Left hindlimb (tissue), 1 donor: ENCODE results near the gene DYDC1.
A peak's percentile ranks its signal among the peaks of the same experiment; 100 is the strongest.
"Not testable (repeated sequence)": the region's sequence is repeated elsewhere in the genome, so short reads cannot be mapped to it uniquely, and the experiment has no call there.

Experiments
- DNase-seq: peaks from one replicate; pipeline ENCODE4 v3.0.0-alpha.2; 2018

The DYDC1 gene

DNA sequence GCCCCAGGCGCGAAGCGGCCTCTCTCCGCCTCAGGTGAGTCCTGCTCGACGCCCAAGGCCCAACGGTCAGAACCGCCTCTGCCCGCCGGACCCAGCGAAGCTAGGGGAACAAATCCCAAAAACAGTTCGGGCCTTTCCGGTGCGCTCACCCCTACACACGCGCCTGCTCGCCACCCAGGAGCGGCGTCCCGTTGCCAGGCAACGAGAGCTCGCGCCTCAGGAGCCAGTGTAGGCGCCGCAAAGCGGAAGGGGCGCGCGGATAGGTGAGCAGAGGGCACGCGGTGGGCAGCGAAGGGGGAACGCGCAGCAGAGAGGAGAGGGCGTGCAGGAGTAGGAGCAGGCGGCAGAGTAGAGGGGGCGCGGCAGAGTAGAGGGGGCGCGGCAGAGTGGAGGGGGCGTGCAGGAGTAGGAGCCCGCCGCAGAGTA is at the start of gene DYDC1, which contains the start of gene DYDC2:
Gene DYDC1, minus strand, starts transcription at position 193 of the 426 bp plus-strand sequence. CDS start 4,154 bp downstream, outside the sequence.
Gene DYDC2, plus strand, starts transcription at position 219 of the 426 bp plus-strand sequence. CDS start 5,663 bp downstream, outside the sequence.
- peak; percentile 62 for DNase-seq

DNA sequence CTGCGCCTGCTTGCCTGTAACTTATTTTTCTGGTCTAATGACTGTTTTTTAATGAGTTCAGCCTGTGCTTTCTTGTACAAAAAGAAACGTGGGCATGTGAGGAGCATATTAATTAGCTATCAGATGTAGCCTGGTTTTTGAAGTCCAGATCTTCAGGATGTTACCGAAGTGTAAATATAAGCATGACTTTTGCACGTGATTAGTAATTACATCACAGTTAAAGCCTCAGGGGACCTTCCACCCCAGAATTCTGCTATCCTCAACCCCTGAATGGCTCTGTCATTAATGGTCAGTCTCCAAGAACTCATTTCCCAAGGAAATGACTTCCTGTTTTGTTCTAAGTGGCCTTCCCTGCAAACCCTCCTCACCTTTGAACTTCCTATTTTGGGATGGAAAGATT is 49.6 kb upstream of the DYDC1 start:
- no peak for DNase-seq

DNA sequence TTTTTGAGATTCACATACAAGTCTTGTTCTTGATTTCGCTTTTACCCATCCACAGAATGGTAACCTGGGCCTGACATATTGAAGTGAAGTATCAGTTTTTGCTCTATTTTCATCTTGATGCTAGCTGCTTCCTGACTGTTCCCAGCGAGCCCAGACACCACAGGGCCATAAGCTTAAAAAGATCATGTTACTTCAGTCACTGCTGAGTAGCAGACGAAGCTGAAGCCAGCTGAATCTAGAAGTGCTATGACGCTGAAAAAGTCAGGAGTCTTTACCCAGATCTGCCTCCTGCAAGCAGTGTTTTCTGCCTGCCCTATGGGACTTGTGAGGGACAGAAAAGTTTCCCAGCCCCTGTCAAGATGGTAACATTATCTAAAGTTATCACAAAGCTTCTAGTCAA is 49.1 kb upstream of the DYDC1 start:
- peak; percentile 39 for DNase-seq

DNA sequence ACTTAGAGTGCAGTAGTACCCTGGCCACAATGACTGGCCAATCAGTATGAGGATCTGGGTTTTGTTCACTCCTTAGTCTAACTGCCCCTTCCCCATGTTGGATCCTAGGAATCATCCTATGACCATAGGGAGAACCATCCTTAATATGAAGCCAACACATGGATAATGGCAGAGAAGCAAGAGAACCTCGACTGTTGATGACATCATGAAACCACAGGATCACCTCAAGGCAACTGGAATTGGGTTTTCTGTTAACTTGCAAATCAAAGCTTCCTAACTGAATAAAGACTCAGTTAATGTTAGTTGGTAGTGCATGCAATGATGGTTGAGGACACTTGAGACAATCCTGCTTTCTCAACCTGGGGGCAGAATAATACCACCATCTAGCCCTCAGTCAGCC is 48.5 kb upstream of the DYDC1 start:
- no peak for DNase-seq

GRCh38 chr10:80400136-80400804 is 43.7 kb upstream of the DYDC1 start:
- no peak for DNase-seq

DNA sequence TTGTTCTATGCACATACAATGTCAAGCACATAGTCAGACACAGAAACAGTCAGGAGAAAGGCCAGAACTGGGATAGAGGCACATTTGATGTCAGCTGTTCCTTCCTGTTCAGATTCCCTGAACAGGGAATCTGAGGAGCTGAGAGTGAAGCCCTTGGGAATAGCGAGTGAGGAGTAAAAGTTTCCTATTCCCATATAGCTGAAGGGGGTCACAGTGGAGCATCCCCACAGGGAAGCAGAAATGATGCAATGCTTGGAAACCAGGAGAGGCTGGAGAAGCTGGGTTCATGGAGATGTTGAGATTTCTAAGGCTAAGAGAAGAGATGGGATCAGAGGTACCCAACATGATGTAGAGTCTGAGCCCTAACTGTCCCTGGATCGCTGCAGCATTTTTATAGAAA is 40.5 kb upstream of the DYDC1 start:
- DNase-seq: no peak

DNA sequence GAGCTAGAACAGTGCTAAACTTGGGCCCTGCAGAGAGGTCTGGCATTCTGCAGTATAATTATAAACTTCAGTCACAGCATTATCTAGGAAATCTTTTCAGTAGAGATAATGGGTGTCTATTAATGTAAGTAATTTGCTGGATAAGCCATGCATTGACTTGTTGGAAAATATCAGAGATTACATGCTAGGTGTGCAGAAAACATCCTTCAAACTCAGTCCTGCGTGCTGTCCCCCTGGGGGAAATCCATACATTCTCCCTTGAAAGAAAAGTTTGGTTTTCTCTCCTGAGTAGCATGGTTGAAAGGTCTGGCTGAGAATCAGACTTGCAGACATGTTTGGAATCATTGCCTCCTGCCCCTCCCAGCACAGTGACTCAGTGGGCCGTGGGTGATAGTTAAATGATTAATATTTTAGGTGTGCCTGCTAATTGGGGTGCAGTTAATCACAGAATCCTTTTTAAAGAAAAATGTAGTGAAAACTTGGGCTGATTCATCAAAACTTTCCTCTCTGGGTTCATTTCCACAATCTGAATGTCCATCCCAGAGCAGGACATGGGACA is 37.9 kb upstream of the DYDC1 start:
- no peak for DNase-seq

DNA sequence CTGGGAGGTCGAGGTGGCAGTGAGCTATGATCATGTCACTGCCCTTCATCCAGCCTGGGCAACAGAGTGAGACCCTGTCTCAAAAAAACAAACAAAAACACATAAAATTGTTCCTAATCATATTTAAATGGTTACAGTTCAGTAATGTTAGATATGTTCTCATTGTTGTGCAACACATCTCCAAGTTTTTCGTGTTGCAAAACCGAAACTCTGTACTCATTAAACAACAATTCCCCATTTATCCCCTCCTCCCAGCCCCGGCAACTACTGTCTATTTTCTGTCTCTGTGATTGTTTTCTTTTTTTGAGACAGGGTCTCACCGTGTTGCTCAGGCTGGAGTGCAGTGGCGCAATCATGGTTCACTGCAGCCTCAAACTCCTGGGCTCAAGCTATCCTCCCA is 35.7 kb upstream of the DYDC1 start:
- DNase-seq: no peak

DNA sequence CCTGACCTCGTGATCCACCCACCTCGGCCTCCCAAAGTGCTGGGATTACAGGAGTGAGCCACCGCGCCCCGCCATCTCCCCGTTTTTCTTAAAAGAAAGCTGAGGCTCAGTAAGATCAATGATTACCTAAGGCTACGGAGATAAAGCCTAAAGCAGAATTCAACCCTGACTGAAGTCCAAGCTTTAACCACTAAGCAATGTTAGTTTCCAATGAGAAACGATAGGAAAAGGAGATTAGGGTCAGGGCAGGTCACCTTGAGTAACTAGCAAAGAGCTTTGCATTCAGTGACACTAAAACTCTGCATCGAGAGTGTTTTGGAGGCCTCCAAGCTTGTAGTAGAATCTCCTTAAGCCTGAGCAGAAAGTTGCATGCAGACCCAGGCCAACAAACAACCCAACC is 34.2 kb upstream of the DYDC1 start:
- no peak for DNase-seq

GRCh38 chr10:80382989-80383388 is 26.4 kb upstream of the DYDC1 start:
- DNase-seq: peak; percentile 51

DNA sequence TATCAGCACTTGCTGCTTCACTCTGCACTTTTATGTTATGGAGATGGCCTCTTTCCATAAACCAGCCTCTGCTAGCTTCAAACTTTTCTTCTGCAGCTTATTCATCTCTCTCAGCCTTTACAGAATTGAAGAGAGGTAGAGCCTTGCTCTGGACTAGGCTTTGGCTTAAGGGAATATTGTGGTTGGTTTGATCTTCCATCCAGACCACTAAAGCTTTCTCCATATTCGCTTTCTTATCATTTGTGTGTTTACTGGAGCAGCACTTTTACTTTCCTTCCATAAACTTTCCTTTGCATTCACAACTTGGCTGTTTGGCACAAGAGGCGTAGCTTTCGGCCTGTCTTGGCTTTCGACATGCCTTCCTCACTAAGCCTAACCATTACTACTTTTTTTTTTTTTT is 23.6 kb upstream of the DYDC1 start:
- no peak for DNase-seq

GRCh38 chr10:80379701-80380100 is 23.1 kb upstream of the DYDC1 start:
- no peak for DNase-seq

DNA sequence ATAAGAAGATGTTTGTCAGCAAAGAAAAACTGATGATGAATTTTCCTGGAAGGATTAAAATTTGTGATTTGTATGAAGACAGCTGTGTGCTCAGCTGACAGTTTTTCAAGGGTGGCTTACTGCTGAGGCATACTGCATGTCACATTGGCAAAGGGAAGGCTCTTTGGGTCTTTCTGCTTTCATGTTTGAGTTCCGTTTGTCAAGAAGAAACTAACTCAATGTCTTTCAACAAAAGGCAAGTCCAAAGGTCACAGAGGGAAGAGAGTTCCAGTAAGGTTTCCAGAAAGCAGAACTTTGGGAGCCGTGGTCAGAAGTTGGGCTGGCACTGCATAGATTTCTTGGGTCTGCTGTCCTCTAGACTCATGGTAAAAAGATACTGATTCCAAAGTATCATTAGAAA is 16.9 kb upstream of the DYDC1 start:
- no peak for DNase-seq

- DNase-seq: no peak
These were observed 16.1 kb upstream of the DYDC1 start for GRCh38 chr10:80372675-80373074.

DNA sequence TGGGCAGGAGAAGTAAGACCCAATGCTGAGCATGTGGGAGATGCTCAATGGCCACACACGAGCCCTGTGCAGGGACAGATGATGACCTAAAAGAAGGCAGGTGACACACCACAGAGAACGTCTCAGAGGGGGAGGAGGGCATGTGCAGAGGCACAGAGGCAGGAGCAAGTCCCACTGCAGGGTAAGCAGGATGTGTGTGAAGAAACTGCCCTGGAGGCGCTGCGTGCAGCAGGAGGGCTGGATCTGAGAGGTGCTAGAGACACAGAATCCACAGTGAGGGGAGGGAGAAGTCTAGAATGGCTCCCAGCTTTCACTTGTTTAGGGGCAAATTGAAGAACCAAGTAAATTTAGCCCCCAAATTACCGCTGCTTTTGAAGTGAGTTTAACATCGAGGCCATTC is 14.9 kb upstream of the DYDC1 start:
- no peak for DNase-seq

DNA sequence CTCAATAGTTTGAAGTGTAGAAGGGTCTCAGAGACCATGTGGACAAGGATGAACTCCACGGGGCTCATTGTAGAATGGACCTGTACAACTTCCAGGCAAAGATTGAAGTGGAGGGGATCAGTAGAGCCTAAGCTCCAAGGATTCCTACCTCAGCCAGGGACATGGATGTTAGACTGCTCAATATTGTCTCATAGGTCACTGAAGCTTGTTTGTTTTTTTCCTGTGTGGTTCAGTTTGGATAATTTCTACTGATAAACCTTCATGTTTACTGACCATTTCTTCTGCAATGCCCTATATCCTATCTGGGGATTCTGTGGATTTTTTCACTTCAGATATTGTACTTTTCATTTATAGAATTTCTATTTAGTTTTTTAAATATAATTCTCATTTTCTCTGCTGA is 9.0 kb upstream of the DYDC1 start:
- DNase-seq: no peak

DNA sequence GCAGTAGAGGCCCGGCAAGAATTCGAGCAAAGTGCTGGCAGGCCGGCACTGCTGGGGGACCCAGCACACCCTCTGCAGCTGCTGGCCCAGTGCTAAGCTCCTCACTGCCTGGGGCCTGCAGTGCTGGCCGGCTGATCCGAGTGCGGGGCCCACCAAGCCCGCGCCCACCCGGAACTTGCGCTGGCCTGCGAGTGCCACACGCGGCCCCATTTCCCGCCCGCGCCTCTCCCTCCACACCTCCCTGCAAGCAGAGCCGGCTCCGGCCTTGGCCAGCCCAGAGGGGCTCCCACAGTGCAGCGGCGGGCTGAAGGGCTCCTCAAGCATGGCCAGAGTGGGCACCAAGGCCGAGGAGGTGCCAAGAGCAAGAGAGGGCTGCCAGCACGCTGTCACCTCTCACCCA is 3.1 kb upstream of the DYDC1 start:
- DNase-seq: no peak

DNA sequence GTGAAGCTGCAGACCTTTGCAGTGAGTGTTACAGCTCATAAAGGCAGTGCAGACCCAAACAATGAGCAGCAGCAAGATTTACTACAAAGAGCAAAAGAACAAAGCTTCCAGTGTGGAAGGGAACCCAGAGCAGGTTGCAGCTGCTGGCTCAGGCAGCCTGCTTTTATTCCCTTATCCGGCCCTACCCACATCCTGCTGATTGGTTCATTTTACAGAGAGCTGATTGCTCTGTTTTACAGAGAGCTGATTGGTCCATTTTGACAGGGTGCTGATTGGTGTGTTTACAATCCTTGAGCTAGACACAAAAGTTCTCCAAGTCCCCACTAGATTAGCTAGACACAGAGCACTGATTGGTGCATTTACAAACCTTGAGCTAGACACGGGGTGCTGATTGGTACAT is 2.4 kb upstream of the DYDC1 start:
- DNase-seq: not testable (repeated sequence)

DNA sequence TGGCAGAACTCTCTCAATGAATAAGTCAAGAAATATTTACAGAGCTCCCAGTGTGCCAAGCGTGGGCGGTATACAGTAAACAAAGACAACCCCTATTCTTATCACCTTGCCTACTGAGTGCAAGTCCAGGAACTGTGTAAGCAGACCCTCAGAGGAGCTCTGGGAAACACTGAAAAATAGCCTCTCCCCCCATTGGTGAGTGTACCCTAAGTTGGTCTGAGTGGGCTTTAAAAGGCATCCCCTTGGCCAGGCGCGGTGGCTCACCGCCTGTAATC is 1.2 kb upstream of the DYDC1 start:
- no peak for DNase-seq

DNA sequence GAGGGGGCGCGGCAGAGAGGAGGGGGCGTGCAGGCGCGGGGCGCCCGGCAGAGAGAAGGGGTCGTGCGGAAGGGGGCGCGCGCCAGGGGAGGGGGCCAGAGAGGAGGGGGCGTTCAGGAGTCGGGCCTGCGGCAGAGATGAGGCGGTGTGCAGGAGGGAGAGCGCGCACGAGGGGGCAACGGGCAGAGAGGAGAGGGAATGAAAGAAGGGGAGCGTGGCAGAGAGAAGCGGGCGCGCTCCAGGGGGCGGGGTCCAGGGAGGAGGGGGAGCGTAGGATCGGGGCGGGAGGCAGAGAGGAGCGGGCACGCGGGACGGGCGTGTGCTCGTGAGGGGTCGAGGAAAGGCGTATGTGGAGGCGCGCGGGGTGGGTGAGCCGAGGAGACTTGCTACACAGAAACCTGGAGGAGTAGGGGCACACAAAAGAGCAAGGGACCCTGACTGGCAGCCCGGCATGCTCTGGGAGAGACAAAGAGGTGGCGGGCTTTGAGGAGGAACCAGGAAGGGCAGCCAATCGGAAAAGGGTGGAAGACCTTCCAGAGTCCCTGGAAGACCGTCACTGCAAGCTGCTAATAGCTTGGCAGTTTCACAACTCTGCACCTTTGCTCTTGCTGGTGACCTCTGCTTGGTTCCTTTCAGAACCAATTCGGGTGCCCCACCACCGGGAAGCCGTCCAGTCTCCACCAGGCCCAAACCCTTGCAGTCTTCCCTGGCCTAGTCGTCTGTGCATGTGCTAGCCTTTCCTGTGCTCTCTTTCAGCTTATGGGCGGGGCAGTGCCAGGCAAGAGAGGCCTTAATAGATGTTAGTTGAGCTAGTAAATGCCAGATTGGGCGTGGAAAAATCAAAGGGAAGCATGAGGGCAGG is 665 bp upstream of the DYDC1 start:
- peak; percentile 51 for DNase-seq

DNA sequence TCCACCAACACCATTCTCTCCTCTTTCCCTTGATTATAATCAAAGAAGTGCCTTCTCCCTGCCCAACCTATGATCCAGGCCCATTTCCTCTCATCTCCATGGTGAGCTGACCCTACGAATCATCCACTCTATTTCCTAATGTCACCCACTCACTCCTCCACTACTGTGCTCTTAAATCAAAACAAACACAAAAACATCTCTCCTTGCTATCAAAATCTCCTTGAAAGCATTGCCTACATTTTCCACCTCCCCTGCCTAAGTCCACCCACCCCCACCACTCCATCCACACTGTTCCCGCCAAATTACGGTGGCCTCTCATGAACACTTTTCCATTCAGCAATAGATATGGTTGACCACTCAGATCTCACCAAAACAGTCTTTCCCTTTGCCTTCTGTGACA is 5.3 kb downstream of the DYDC1 start:
- no peak for DNase-seq

- no peak for DNase-seq
These were observed 6.3 kb downstream of the DYDC1 start for GRCh38 chr10:80350251-80350650.

GRCh38 chr10:80344912-80345311 is 11.6 kb downstream of the DYDC1 start:
- DNase-seq: no peak

- no peak for DNase-seq
These were observed 12.3 kb downstream of the DYDC1 start for GRCh38 chr10:80344276-80344675.
